ENCODE measurements around the gene CZIB.

CZIB gene

DNA sequence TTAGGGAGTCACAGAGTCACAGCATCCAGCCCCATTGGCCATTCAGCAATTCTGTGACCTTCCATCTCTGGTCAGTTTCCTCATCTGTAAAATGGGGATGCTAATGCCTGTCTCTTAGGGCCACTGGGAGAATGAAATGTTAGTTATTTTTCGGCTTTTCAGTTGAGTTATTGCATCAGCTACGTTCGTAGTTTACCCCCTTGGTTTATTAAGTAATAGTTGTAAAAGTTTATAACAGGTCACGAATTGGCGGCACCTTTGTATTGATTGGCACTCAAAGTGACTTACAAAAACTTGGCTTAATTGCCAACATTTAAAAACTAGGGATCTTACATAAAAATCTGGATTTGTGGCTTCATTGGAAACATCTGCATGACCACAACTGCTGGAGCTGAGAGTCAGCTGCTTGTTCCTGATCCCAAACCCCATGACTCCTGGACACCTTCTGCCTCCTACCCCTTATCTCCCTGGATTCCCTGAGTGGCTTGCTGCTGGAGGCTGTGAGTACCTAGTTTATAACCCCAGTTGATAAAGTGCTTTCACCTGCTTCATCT, 54.9 kb downstream of the CZIB start:
- no peak overlapping the region for H3K27ac ChIP-seq (ENCODE audit: low read length)
- H3K4me3 ChIP-seq (ENCODE audit: low read length), result no peak overlapping the region
- no peak overlapping the region for H3K9ac ChIP-seq (ENCODE audit: low read length)
- H3K36me3 ChIP-seq (ENCODE audit: control insufficient read depth, low read depth, low read length), result no peaks in the 10 kb centered on the region
- H3K9me3 ChIP-seq (ENCODE audit: control insufficient read depth, low read depth, low read length), result no peaks in the 10 kb centered on the region
- H3K27me3 ChIP-seq (ENCODE audit: control insufficient read depth, insufficient read depth, low read length), result no peaks in the 10 kb centered on the region
- H3K4me1 ChIP-seq (ENCODE audit: control insufficient read depth, low read depth, low read length), result peaks cover 5% of the 10 kb centered on the region
